PC-3 (cell line): ENCODE data around the gene GADL1.

Experiments
- EZH2 ChIP-seq: fragments of 300-600 bp; sonication (generic); IDR thresholded peaks from one replicate; pipeline ENCODE4 v1.6.1; 2017; ENCODE audit warnings: antibody characterized with exemption, mild to moderate bottlenecking, low read length; ENCODE audit not compliant: unreplicated experiment
- TF ChIP-seq, protein P1 (sequence below): fragments of 300-600 bp; sonication (generic); conservative IDR thresholded peaks from 2 replicates; pipeline ENCODE4 v1.5.1; 2017; ENCODE audit warnings: antibody characterized with exemption, low read depth, mild to moderate bottlenecking, low read length

DNA sequence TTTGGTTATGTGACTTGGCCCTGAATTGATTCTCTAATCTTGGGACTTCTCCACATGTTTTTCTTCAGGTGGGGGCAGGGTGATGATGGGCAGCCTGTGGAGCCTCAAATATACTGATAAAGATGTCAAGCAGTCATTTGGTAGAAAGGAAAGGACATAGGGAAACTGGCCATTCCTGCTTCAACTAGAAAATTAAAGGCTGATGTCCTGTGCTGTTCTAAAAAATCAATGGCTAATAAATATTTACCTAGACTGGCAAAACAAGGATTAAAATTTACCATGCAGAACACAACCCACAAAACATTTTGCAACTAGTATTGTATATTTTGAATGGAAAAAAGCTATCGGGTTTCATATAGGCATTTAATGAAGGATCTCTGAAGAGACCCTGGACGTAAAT is 133.7 kb downstream of the GADL1 start:
- TF ChIP-seq, protein P1, sequence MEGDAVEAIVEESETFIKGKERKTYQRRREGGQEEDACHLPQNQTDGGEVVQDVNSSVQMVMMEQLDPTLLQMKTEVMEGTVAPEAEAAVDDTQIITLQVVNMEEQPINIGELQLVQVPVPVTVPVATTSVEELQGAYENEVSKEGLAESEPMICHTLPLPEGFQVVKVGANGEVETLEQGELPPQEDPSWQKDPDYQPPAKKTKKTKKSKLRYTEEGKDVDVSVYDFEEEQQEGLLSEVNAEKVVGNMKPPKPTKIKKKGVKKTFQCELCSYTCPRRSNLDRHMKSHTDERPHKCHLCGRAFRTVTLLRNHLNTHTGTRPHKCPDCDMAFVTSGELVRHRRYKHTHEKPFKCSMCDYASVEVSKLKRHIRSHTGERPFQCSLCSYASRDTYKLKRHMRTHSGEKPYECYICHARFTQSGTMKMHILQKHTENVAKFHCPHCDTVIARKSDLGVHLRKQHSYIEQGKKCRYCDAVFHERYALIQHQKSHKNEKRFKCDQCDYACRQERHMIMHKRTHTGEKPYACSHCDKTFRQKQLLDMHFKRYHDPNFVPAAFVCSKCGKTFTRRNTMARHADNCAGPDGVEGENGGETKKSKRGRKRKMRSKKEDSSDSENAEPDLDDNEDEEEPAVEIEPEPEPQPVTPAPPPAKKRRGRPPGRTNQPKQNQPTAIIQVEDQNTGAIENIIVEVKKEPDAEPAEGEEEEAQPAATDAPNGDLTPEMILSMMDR = no peak
- no peak for TF ChIP-seq EZH2
